ENCODE data around the gene ANKRD16. TPM values are rescaled to one million over a fixed set of nuclear protein-coding genes. Genes with fewer than 3 reads are reported as not detected.

ANKRD16 gene
- polyA plus RNA-seq, 3 donors = 1.4 to 2.9 (median 2.1) TPM

DNA sequence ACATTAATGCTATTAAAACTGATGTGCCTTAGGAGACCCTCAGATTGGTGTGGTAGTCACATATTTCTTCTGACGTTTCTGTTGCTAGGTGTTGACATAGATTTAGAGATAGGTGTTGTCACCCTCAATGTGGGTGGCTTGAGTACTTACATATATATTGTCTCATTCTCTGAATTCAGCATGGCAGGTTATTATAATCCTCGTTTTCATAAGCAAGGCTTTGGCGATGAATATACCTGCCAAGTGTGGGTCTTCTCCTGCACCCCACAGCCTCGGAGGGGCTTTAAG is 7.3 kb upstream of the ANKRD16 start:
- Mint-ChIP-seq H3K4me3 (no peak overlapping the region), H3K36me3 (peaks cover 48 to 54% of the 10 kb centered on the region in 2 donors), H3K27ac (no peak overlapping the region), H3K27me3 (ENCODE audit: low read depth in 3 of 3) (no peaks in the 10 kb centered on the region), H3K4me1 (peaks cover 8% of the 10 kb centered on the region), H3K9me3 (peaks cover 6 to 14% (median 11%) of the 10 kb centered on the region in 7 donors)
- no CpG with 5 or more reads among the region's 4 CpGs for WGBS (ENCODE audit: insufficient coverage)
- no peak overlapping the region for H3K4me3 ChIP-seq (replicated peaks in 1 of 3; ENCODE audit: low read depth in 2 of 3, low read length in 3 of 3)
- H3K4me1 ChIP-seq (ENCODE audit: control insufficient read depth in 1 of 2, insufficient read depth in 2 of 2, low read length in 2 of 2) = no peaks in the 10 kb centered on the region
- H3K27me3 ChIP-seq (ENCODE audit: control insufficient read depth in 2 of 2, insufficient read depth in 2 of 2, low read length in 2 of 2) = no peaks in the 10 kb centered on the region
- peaks cover 70% of the 10 kb centered on the region for H4K20me1 ChIP-seq (ENCODE audit: insufficient read depth, low read length)
- peaks cover 18 to 53% of the 10 kb centered on the region in 2 donors for H3K36me3 ChIP-seq (replicated peaks in 1 of 2; ENCODE audit: control insufficient read depth in 1 of 2, insufficient read depth in 2 of 2, low read length in 2 of 2)
- no peak for DNase-seq
- intact Hi-C loops (cut with micrococcal nuclease) = no loop called here
- peaks cover 64% of the 10 kb centered on the region for H3K79me2 ChIP-seq (ENCODE audit: insufficient read depth, low read length)
- H3K27ac ChIP-seq (ENCODE audit: low read depth in 1 of 2, low read length in 2 of 2) = no peak overlapping the region
- H3K9ac ChIP-seq (ENCODE audit: insufficient read depth, low read length, poor library complexity, severe bottlenecking) = no peak overlapping the region
- H2AFZ ChIP-seq (ENCODE audit: insufficient read depth, low read depth, low read length, poor library complexity, severe bottlenecking) = no peak overlapping the region
- no peak for TF ChIP-seq CTCF (IDR thresholded peaks at IDR 0.05)
- no peak overlapping the region for H3K4me2 ChIP-seq (replicated peaks; ENCODE audit: extremely low read depth, low read length, poor library complexity, severe bottlenecking)
- peaks cover 7 to 12% of the 10 kb centered on the region in 2 donors for H3K9me3 ChIP-seq (replicated peaks in 1 of 2; ENCODE audit: control insufficient read depth in 1 of 2, insufficient read depth in 1 of 2, low read length in 2 of 2)

DNA sequence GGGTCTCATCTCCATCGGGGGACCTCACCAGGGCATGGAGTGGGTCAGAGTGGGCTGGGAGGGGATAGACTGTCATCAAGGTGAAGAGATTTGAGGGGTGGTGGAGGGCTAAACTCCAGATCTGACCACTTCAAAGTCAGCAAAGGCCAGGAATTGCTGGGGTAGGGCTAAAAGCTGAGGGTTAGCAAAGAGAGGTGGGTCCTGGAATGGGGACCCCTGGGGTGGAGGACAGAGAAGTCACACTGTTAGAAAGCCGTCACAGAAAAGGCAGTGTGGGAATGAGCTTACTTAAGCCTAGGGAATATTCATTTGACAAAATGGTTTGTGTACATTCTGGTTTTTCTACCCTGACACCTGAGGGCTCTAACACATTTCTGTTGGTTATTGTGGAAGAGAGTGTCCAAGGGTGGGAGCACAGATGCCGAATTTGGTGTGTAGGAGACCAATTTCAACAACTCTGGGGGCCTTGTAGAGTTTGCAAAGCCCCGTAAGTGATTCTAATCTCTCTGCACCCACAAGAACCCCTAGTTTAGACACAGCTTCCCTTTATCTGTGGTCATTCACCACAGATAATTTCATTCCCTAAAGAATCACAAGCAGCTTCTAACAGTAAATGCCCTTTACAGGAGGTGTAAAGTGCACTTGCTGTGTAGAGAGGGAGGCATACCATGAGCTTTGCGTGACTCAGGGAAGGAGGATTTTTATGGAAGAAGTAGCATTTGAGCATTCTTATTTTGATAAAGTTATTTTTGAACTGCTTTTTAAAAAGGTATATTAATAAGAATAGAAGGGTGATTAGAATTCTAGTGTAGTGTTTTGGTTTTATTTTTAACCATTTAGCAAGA is 6.7 kb upstream of the ANKRD16 start:
- Histone ChIP-seq H3K9ac (ENCODE audit: insufficient read depth, low read length, poor library complexity, severe bottlenecking) (no peak overlapping the region), H3K27me3 (ENCODE audit: control insufficient read depth in 2 of 2, insufficient read depth in 2 of 2, low read length in 2 of 2) (no peaks in the 10 kb centered on the region), H3K9me3 (replicated peaks in 1 of 2; ENCODE audit: control insufficient read depth in 1 of 2, insufficient read depth in 1 of 2, low read length in 2 of 2) (peaks cover 7 to 12% of the 10 kb centered on the region in 2 donors), H3K79me2 (ENCODE audit: insufficient read depth, low read length) (peaks cover 70% of the 10 kb centered on the region), H2AFZ (ENCODE audit: insufficient read depth, low read depth, low read length, poor library complexity, severe bottlenecking) (no peak overlapping the region), H3K4me1 (ENCODE audit: control insufficient read depth in 1 of 2, insufficient read depth in 2 of 2, low read length in 2 of 2) (no peaks in the 10 kb centered on the region), H3K36me3 (replicated peaks in 1 of 2; ENCODE audit: control insufficient read depth in 1 of 2, insufficient read depth in 2 of 2, low read length in 2 of 2) (peaks cover 18 to 53% of the 10 kb centered on the region in 2 donors), H3K4me3 (replicated peaks in 1 of 3; ENCODE audit: low read depth in 2 of 3, low read length in 3 of 3) (no peak overlapping the region), H4K20me1 (ENCODE audit: insufficient read depth, low read length) (peaks cover 70% of the 10 kb centered on the region), H3K4me2 (replicated peaks; ENCODE audit: extremely low read depth, low read length, poor library complexity, severe bottlenecking) (no peak overlapping the region), H3K27ac (ENCODE audit: low read depth in 1 of 2, low read length in 2 of 2) (no peak overlapping the region)
- TF ChIP-seq CTCF (IDR thresholded peaks at IDR 0.05) = no peak
- DNase-seq = no peak
- Mint-ChIP-seq H3K9me3 (peaks cover 6 to 14% (median 11%) of the 10 kb centered on the region in 7 donors), H3K27ac (peak overlapping the region in 4 of 7 donors; percentile 1 to 74 (median 38)), H3K4me1 (peaks cover 12% of the 10 kb centered on the region), H3K36me3 (peaks cover 49 to 56% of the 10 kb centered on the region in 2 donors), H3K4me3 (no peak overlapping the region), H3K27me3 (ENCODE audit: low read depth in 3 of 3) (no peaks in the 10 kb centered on the region)
- 93% methylated on average over 2 of the region's 5 CpGs for WGBS (ENCODE audit: insufficient coverage)
- intact Hi-C loops (cut with micrococcal nuclease) = no loop called here

Data from CD14-positive monocyte (primary cell).